IMR-90 (cell line): Measurements from ENCODE around the gene SPATA17.

Experiments
- CEBPB ChIP-seq: IDR thresholded peaks from 2 replicates; pipeline ENCODE4 v1.6.1; 2012; ENCODE audit warnings: low read depth, low read length, improper control_type of control experiment
- CTCF ChIP-seq: conservative IDR thresholded peaks from 2 replicates; pipeline ENCODE4 v1.5.1; 2012; ENCODE audit warnings: mild to moderate bottlenecking, low read depth, low read length, improper control_type of control experiment
- FOS ChIP-seq: fragments of 150-350 bp; IDR thresholded peaks from 2 replicates; pipeline ENCODE4 v1.6.1; 2016; ENCODE audit warnings: low read depth, low read length
- MAFK ChIP-seq: IDR thresholded peaks from 2 replicates; pipeline ENCODE4 v1.6.1; 2012; ENCODE audit warnings: low read depth, low read length, improper control_type of control experiment
- MXI1 ChIP-seq: IDR thresholded peaks from 2 replicates; pipeline ENCODE4 v1.6.1; 2012; ENCODE audit warnings: low read depth, mild to moderate bottlenecking, low read length, moderate library complexity, borderline replicate concordance
- NFE2L2 ChIP-seq: fragments of 150-350 bp; IDR thresholded peaks from 2 replicates; pipeline ENCODE4 v1.6.1; 2016; ENCODE audit warnings: low read depth, mild to moderate bottlenecking, low read length
- POLR2A ChIP-seq: IDR thresholded peaks from 2 replicates; pipeline ENCODE4 v1.6.1; 2012; ENCODE audit warnings: mild to moderate bottlenecking, low read depth, low read length
- RFX5 ChIP-seq: IDR thresholded peaks from 2 replicates; pipeline ENCODE4 v1.8.0; 2012; ENCODE audit warnings: low read depth, mild to moderate bottlenecking, low read length, moderate library complexity
- SMC3 ChIP-seq: fragments of 150-350 bp; IDR thresholded peaks from 2 replicates; pipeline ENCODE4 v1.6.1; 2016; ENCODE audit warnings: low read depth, mild to moderate bottlenecking, antibody characterized with exemption, low read length, moderate library complexity
- TF ChIP-seq, protein P1 (sequence below): fragments of 150-350 bp; IDR thresholded peaks from 2 replicates; pipeline ENCODE4 v1.6.1; 2017; ENCODE audit warnings: mild to moderate bottlenecking, antibody characterized with exemption, low read length, low read depth

GRCh38 chr1:217747156-217747769 lies 116.1 kb downstream of the SPATA17 start:
- peak; percentile 77 for TF ChIP-seq CTCF
- TF ChIP-seq, protein P1, sequence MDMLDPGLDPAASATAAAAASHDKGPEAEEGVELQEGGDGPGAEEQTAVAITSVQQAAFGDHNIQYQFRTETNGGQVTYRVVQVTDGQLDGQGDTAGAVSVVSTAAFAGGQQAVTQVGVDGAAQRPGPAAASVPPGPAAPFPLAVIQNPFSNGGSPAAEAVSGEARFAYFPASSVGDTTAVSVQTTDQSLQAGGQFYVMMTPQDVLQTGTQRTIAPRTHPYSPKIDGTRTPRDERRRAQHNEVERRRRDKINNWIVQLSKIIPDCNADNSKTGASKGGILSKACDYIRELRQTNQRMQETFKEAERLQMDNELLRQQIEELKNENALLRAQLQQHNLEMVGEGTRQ: no peak
- TF ChIP-seq MXI1: no peak
- no peak for TF ChIP-seq NFE2L2
- no peak for TF ChIP-seq POLR2A
- TF ChIP-seq CEBPB: no peak
- TF ChIP-seq FOS: no peak
- TF ChIP-seq MAFK: no peak
- TF ChIP-seq RFX5: no peak
- TF ChIP-seq SMC3: peak; percentile 66
